Stromal cell of bone marrow (primary cell): ENCODE measurements around the gene EGF.

Experiments used
- DNase-seq: peaks from one replicate; pipeline ENCODE4 v3.0.0-alpha.2; 2012; ENCODE audit warnings: low read depth

Gene EGF

GRCh38 chr4:109962401-109962800 lies 49.7 kb downstream of the EGF start:
- no peak for DNase-seq

- DNase-seq, result no peak
Observed at GRCh38 chr4:109966891-109967481, 54.3 kb downstream of the EGF start.

- peak; percentile 27 for DNase-seq
Observed at GRCh38 chr4:109967798-109968520, 55.3 kb downstream of the EGF start.

- no peak for DNase-seq
Observed at GRCh38 chr4:109969087-109969486, 56.4 kb downstream of the EGF start.

GRCh38 chr4:109969919-109970318 lies 57.2 kb downstream of the EGF start:
- no peak for DNase-seq

GRCh38 chr4:109972786-109973528 lies 60.3 kb downstream of the EGF start:
- DNase-seq, result no peak

GRCh38 chr4:109973529-109973905 lies 60.8 kb downstream of the EGF start:
- no peak for DNase-seq

- no peak for DNase-seq
Observed at GRCh38 chr4:109976189-109976588, 63.5 kb downstream of the EGF start.

- peak; percentile 32 for DNase-seq
Observed at GRCh38 chr4:109977854-109978501, 65.3 kb downstream of the EGF start.

- DNase-seq, result no peak
Observed at GRCh38 chr4:109978704-109979454, 66.2 kb downstream of the EGF start.

GRCh38 chr4:109979920-109980717 lies 67.4 kb downstream of the EGF start:
- DNase-seq, result no peak

- DNase-seq, result no peak
Observed at GRCh38 chr4:109981936-109982335, 69.3 kb downstream of the EGF start.

- no peak for DNase-seq
Observed at GRCh38 chr4:109982521-109982920, 69.8 kb downstream of the EGF start.

- DNase-seq, result no peak
Observed at GRCh38 chr4:109985993-109986974, 73.6 kb downstream of the EGF start.

GRCh38 chr4:109989044-109989443 lies 76.4 kb downstream of the EGF start:
- DNase-seq, result no peak

GRCh38 chr4:109989618-109990017 lies 76.9 kb downstream of the EGF start:
- no peak for DNase-seq

- DNase-seq, result no peak
Observed at GRCh38 chr4:109990261-109991257, 77.9 kb downstream of the EGF start.

- no peak for DNase-seq
Observed at GRCh38 chr4:109993116-109993515, 80.4 kb downstream of the EGF start.

- DNase-seq, result no peak
Observed at GRCh38 chr4:109994415-109994827, 81.7 kb downstream of the EGF start.
